ENCODE data around the gene APLP2.

DNA sequence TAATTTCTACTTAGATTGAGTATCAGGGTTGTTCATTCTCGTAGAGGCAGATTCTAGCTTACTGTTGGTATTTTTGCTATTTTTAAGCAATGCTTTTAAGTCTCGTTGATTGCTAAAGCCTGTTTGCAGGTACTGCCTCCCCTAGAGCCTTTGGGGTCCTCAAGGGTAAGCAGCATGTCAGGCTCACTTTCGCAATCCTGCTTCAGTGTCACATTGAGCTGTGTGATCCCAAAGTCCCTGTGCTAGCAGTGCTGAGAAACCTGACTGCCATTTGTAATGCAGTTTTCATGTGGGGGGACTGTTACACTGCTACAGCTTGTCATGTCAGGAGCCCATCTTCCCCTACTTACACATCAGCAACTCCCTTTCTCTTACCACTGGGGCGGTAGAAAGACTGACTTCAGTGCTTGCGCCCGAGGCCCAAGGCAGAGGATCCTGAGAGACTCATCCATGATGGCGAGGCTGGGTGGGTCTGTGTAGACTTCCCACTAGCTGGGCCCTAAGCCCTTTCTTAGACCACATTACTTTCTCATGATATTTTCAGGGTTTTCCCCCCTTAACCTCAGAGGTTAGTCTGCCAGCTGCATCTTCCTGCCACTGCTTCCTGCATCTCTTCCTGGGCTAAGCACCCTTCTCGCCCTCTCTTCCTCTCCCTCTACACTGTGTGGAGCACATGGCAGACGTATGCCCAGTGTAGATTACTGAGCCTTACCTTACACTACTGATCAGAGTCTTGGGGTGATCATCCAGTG lies 49.1 kb downstream of the APLP2 start:
- TF ChIP-seq CREB1 (IDR thresholded peaks at IDR 0.05; ENCODE audit: low read depth): no peak
- TF ChIP-seq EP300 (IDR thresholded peaks at IDR 0.05; ENCODE audit: borderline replicate concordance): no peak
- TF ChIP-seq RAD21 (IDR thresholded peaks at IDR 0.05; ENCODE audit: low read depth): no peak
- TF ChIP-seq, protein P1, sequence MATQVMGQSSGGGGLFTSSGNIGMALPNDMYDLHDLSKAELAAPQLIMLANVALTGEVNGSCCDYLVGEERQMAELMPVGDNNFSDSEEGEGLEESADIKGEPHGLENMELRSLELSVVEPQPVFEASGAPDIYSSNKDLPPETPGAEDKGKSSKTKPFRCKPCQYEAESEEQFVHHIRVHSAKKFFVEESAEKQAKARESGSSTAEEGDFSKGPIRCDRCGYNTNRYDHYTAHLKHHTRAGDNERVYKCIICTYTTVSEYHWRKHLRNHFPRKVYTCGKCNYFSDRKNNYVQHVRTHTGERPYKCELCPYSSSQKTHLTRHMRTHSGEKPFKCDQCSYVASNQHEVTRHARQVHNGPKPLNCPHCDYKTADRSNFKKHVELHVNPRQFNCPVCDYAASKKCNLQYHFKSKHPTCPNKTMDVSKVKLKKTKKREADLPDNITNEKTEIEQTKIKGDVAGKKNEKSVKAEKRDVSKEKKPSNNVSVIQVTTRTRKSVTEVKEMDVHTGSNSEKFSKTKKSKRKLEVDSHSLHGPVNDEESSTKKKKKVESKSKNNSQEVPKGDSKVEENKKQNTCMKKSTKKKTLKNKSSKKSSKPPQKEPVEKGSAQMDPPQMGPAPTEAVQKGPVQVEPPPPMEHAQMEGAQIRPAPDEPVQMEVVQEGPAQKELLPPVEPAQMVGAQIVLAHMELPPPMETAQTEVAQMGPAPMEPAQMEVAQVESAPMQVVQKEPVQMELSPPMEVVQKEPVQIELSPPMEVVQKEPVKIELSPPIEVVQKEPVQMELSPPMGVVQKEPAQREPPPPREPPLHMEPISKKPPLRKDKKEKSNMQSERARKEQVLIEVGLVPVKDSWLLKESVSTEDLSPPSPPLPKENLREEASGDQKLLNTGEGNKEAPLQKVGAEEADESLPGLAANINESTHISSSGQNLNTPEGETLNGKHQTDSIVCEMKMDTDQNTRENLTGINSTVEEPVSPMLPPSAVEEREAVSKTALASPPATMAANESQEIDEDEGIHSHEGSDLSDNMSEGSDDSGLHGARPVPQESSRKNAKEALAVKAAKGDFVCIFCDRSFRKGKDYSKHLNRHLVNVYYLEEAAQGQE (IDR thresholded peaks at IDR 0.05; ENCODE audit: low read depth): no peak
- TF ChIP-seq CEBPB (IDR thresholded peaks at IDR 0.05): no peak
- no peak for TF ChIP-seq USF1 (IDR thresholded peaks at IDR 0.05)
- TF ChIP-seq MAX (IDR thresholded peaks at IDR 0.05): no peak
- no peak for TF ChIP-seq TCF12 (IDR thresholded peaks at IDR 0.05; ENCODE audit: low read depth)
- TF ChIP-seq TAF1 (IDR thresholded peaks at IDR 0.05; ENCODE audit: low read depth): no peak
- TF ChIP-seq FOXM1 (IDR thresholded peaks at IDR 0.05; ENCODE audit: borderline replicate concordance, low read depth): no peak
- no peak for TF ChIP-seq YY1 (IDR thresholded peaks at IDR 0.05; ENCODE audit: low read depth)

Measured in Ishikawa (cell line).